ENCODE measurements around the gene PAGE1. TPM values are rescaled to one million over a fixed set of nuclear protein-coding genes. Genes with fewer than 3 reads are reported as not detected.

The PAGE1 gene
- total and polyA plus RNA-seq, 3 experiments from 2014 or later = not detected

DNA sequence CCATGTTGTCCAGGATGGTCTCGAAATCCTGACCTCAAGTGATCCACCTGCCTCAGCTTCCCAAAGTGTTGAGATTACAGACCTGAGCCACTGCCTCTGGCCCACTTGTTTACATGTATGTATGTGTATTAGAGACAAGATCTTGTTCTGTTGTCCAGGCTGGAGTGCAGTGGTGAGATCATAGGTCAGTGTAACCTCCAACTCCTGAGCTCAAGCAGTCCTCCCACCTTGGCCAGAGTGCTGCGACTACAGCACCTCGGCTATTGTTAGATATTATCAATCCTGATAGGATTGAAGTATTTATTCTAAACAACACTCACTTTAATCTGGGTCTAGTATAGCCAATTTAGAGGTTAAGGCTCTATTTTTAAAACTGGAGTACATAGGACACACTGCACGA, 36.0 kb downstream of the PAGE1 start:
- H3K9me3 ChIP-seq (ENCODE audit: low read length) = no peaks in the 10 kb centered on the region
- no peak overlapping the region for H3K4me3 Mint-ChIP-seq
- no peaks in the 10 kb centered on the region for H3K4me1 Mint-ChIP-seq
- peaks cover 3 to 5% of the 10 kb centered on the region in 2 donors for H3K27me3 Mint-ChIP-seq
- H3K9me3 Mint-ChIP-seq = no peaks in the 10 kb centered on the region
- no peak overlapping the region for H3K27ac ChIP-seq (ENCODE audit: low read depth, low read length)
- CTCF ChIA-PET = no interaction called here
- H3K4me3 ChIP-seq (ENCODE audit: low read length) = no peak overlapping the region
- no peaks in the 10 kb centered on the region for H3K36me3 ChIP-seq (ENCODE audit: insufficient read depth, low read length)
- no peaks in the 10 kb centered on the region for H3K4me1 ChIP-seq (ENCODE audit: insufficient read depth, low read length)
- POLR2A ChIA-PET = no interaction called here
- H3K27me3 ChIP-seq (ENCODE audit: insufficient read depth, low read length, poor library complexity, severe bottlenecking) = no peaks in the 10 kb centered on the region
- H3K36me3 Mint-ChIP-seq = no peaks in the 10 kb centered on the region
- peak overlapping the region in 1 of 8 donors; percentile 36 for H3K27ac Mint-ChIP-seq
- DNase-seq = no peak

DNA sequence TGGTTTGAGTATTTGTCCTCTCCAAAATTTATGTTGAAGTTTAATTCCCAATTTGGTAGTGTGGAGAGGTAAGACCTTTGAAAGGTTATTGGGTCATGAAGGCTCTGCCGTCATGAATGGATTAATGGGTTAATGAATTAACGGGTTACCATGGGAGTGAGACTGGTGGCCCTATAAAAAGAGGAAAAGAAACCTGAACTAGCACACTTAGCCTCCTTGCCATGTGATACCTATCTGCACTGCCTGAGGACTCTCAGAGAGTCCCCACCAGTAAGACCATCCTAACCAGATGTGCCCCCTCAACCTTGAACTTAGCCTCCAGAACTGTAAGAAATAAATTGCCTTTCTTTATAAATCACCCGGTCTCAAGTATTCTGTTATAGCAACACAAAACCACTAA, 39.3 kb downstream of the PAGE1 start:
- H3K4me3 ChIP-seq (ENCODE audit: low read length) = no peak overlapping the region
- POLR2A ChIA-PET = no interaction called here
- H3K27ac ChIP-seq (ENCODE audit: low read depth, low read length) = no peak overlapping the region
- Mint-ChIP-seq H3K27ac (no peak overlapping the region), H3K9me3 (no peaks in the 10 kb centered on the region), H3K4me1 (no peaks in the 10 kb centered on the region), H3K36me3 (no peaks in the 10 kb centered on the region), H3K27me3 (peaks cover 8 to 11% of the 10 kb centered on the region in 2 donors), H3K4me3 (no peak overlapping the region)
- no peaks in the 10 kb centered on the region for H3K36me3 ChIP-seq (ENCODE audit: insufficient read depth, low read length)
- DNase-seq = no peak
- CTCF ChIA-PET = no interaction called here
- H3K4me1 ChIP-seq (ENCODE audit: insufficient read depth, low read length) = no peaks in the 10 kb centered on the region
- H3K27me3 ChIP-seq (ENCODE audit: insufficient read depth, low read length, poor library complexity, severe bottlenecking) = no peaks in the 10 kb centered on the region
- H3K9me3 ChIP-seq (ENCODE audit: low read length) = no peaks in the 10 kb centered on the region

GRCh38 chrX:49644991-49645637, 50.7 kb downstream of the PAGE1 start:
- Histone ChIP-seq H3K27me3 (ENCODE audit: insufficient read depth, low read length, poor library complexity, severe bottlenecking) (no peaks in the 10 kb centered on the region), H3K27ac (ENCODE audit: low read depth, low read length) (no peak overlapping the region), H3K4me3 (ENCODE audit: low read length) (no peak overlapping the region), H3K36me3 (ENCODE audit: insufficient read depth, low read length) (no peaks in the 10 kb centered on the region), H3K9me3 (ENCODE audit: low read length) (no peaks in the 10 kb centered on the region), H3K4me1 (ENCODE audit: insufficient read depth, low read length) (no peaks in the 10 kb centered on the region)
- Mint-ChIP-seq H3K36me3 (no peaks in the 10 kb centered on the region), H3K4me3 (no peak overlapping the region), H3K9me3 (no peaks in the 10 kb centered on the region), H3K4me1 (no peaks in the 10 kb centered on the region), H3K27ac (no peak overlapping the region), H3K27me3 (peaks cover 4 to 5% of the 10 kb centered on the region in 2 donors)
- POLR2A ChIA-PET = no interaction called here
- no peak for DNase-seq
- CTCF ChIA-PET = no interaction called here

Other genes with a start within 250 kb of the PAGE1 start
- gene GAGE12C, start 163.8 kb downstream of the PAGE1 start, total RNA-seq = not detected
- gene GAGE12C, start 163.8 kb downstream of the PAGE1 start, polyA plus RNA-seq = not detected
- not detected for gene GAGE12D, start 154.3 kb downstream of the PAGE1 start, total RNA-seq
- not detected for gene GAGE12D, start 154.3 kb downstream of the PAGE1 start, polyA plus RNA-seq
- not detected for gene GAGE12E, start 144.7 kb downstream of the PAGE1 start, total RNA-seq
- gene GAGE12E, start 144.7 kb downstream of the PAGE1 start, polyA plus RNA-seq = not detected
- not detected for gene GAGE12F, start 135.1 kb downstream of the PAGE1 start, total RNA-seq
- not detected for gene GAGE12F, start 135.1 kb downstream of the PAGE1 start, polyA plus RNA-seq
- gene GAGE12G, start 125.6 kb downstream of the PAGE1 start, total RNA-seq = not detected
- not detected for gene GAGE12G, start 125.6 kb downstream of the PAGE1 start, polyA plus RNA-seq
- not detected for gene GAGE12H, start 116.0 kb downstream of the PAGE1 start, total RNA-seq
- gene GAGE12H, start 116.0 kb downstream of the PAGE1 start, polyA plus RNA-seq = not detected
- not detected for gene GAGE2A, start 106.5 kb downstream of the PAGE1 start, total RNA-seq
- not detected for gene GAGE2A, start 106.5 kb downstream of the PAGE1 start, polyA plus RNA-seq
- not detected for gene GAGE1, start 97.0 kb downstream of the PAGE1 start, total RNA-seq
- gene GAGE1, start 97.0 kb downstream of the PAGE1 start, polyA plus RNA-seq = not detected
- not detected for gene PAGE4, start 133.3 kb upstream of the PAGE1 start, total RNA-seq
- not detected for gene PAGE4, start 133.3 kb upstream of the PAGE1 start, polyA plus RNA-seq
- gene USP27X, start 183.5 kb upstream of the PAGE1 start, total RNA-seq = 1 to 10 TPM; 1.7 TPM
- gene USP27X, start 183.5 kb upstream of the PAGE1 start, polyA plus RNA-seq = 0.69 TPM
- gene CLCN5, start 226.6 kb upstream of the PAGE1 start, total RNA-seq = 1 to 10 TPM; 3.0 to 4.0 TPM
- gene CLCN5, start 226.6 kb upstream of the PAGE1 start, polyA plus RNA-seq = 0.63 TPM